GM12875 (cell line): Measurements from ENCODE around the gene WDR54.
A peak's percentile ranks its signal among the peaks of the same experiment; 100 is the strongest.

Source experiments
- H3K4me3 ChIP-seq: one replicate; pipeline ENCODE4 v1.5.1; 2011; ENCODE audit warnings: low read depth, low read length, control low read depth
- CTCF ChIP-seq: IDR thresholded peaks from 2 replicates; pipeline ENCODE4 v1.5.1; 2011; ENCODE audit warnings: low read depth, mild to moderate bottlenecking, control low read depth, inconsistent platforms, low read length, moderate library complexity, borderline replicate concordance; ENCODE audit not compliant: insufficient read depth

Gene WDR54

GRCh38 chr2:74401891-74402290 is 19.6 kb upstream of the WDR54 start:
- no peak for TF ChIP-seq CTCF

GRCh38 chr2:74406035-74406434 is 15.5 kb upstream of the WDR54 start:
- no peak for TF ChIP-seq CTCF
- H3K4me3 ChIP-seq = no peak overlapping the region

More at GRCh38 chr2:74401891-74402290, 19.6 kb upstream of the WDR54 start:
- no peak overlapping the region for H3K4me3 ChIP-seq

GRCh38 chr2:74407682-74408081 is 13.8 kb upstream of the WDR54 start:
- TF ChIP-seq CTCF = no peak

GRCh38 chr2:74413001-74413698 is 8.4 kb upstream of the WDR54 start:
- TF ChIP-seq CTCF = no peak
- H3K4me3 ChIP-seq = no peak overlapping the region

More at GRCh38 chr2:74407682-74408081, 13.8 kb upstream of the WDR54 start:
- H3K4me3 ChIP-seq = no peak overlapping the region

- TF ChIP-seq CTCF = no peak
- H3K4me3 ChIP-seq = no peak overlapping the region
Observed at GRCh38 chr2:74414441-74414840, 7.1 kb upstream of the WDR54 start.

GRCh38 chr2:74414881-74415761 is 6.4 kb upstream of the WDR54 start:
- H3K4me3 ChIP-seq = peak overlapping the region; percentile 34
- peak; percentile 22; the same call in 1 of the 2 replicates for TF ChIP-seq CTCF
